Measurements from ENCODE around the gene GLIPR1.
A peak's percentile ranks its signal among the peaks of the same experiment; 100 is the strongest.

Gene GLIPR1

GRCh38 chr12:75480469-75480949 lies at the start of gene GLIPR1:
GLIPR1 (plus strand) TSS chr12:75480755; CDS start chr12:75480881, 126 bp downstream.
- Histone ChIP-seq H3K9me3 (ENCODE audit: severe bottlenecking) (no peaks in the 10 kb centered on the region), H3K27me3 (ENCODE audit: insufficient read depth, poor library complexity, severe bottlenecking) (no peaks in the 10 kb centered on the region), H3K36me3 (ENCODE audit: low read depth) (0 out of 2 replicates have a peak, but pooled peaks cover 4% of the 10 kb centered on the region), H3K4me3 (ENCODE audit: severe bottlenecking) (peak within 1 kb of the TSS; percentile 29), H3K27ac (ENCODE audit: poor library complexity, severe bottlenecking) (peak within 1 kb of the TSS; percentile 76), H3K4me1 (ENCODE audit: insufficient read depth, poor library complexity, severe bottlenecking) (peaks cover 14% of the 10 kb centered on the region)
- ATAC-seq (ENCODE audit: low read depth), result peak; percentile 97
- no peak for TF ChIP-seq CTCF (IDR thresholded peaks at IDR 0.05; ENCODE audit: poor library complexity, severe bottlenecking)
- peak; percentile 67 for DNase-seq (ENCODE audit: low spot score)

GRCh38 chr12:75432924-75433323 lies 47.6 kb upstream of the GLIPR1 start:
- H3K27me3 ChIP-seq (ENCODE audit: insufficient read depth, poor library complexity, severe bottlenecking), result no peaks in the 10 kb centered on the region
- no peak overlapping the region for H3K4me3 ChIP-seq (ENCODE audit: severe bottlenecking)
- H3K9me3 ChIP-seq (ENCODE audit: severe bottlenecking), result no peaks in the 10 kb centered on the region
- DNase-seq (ENCODE audit: low spot score) (no peak), ATAC-seq (ENCODE audit: low read depth) (no peak)
- no peaks in the 10 kb centered on the region for H3K36me3 ChIP-seq (ENCODE audit: low read depth)
- no peak overlapping the region for H3K27ac ChIP-seq (ENCODE audit: poor library complexity, severe bottlenecking)
- no peaks in the 10 kb centered on the region for H3K4me1 ChIP-seq (ENCODE audit: insufficient read depth, poor library complexity, severe bottlenecking)
- TF ChIP-seq CTCF (IDR thresholded peaks at IDR 0.05; ENCODE audit: poor library complexity, severe bottlenecking), result no peak

- DNase-seq (ENCODE audit: low spot score) (no peak), ATAC-seq (ENCODE audit: low read depth) (no peak)
- Histone ChIP-seq H3K4me1 (ENCODE audit: insufficient read depth, poor library complexity, severe bottlenecking) (no peaks in the 10 kb centered on the region), H3K27ac (ENCODE audit: poor library complexity, severe bottlenecking) (no peak overlapping the region), H3K36me3 (ENCODE audit: low read depth) (no peaks in the 10 kb centered on the region), H3K4me3 (ENCODE audit: severe bottlenecking) (no peak overlapping the region), H3K27me3 (ENCODE audit: insufficient read depth, poor library complexity, severe bottlenecking) (no peaks in the 10 kb centered on the region), H3K9me3 (ENCODE audit: severe bottlenecking) (no peaks in the 10 kb centered on the region)
- no peak for TF ChIP-seq CTCF (IDR thresholded peaks at IDR 0.05; ENCODE audit: poor library complexity, severe bottlenecking)
These were observed 43.0 kb upstream of the GLIPR1 start for GRCh38 chr12:75437564-75437963.

- DNase-seq (ENCODE audit: low spot score), result no peak
- TF ChIP-seq CTCF (IDR thresholded peaks at IDR 0.05; ENCODE audit: poor library complexity, severe bottlenecking), result no peak
These were observed 42.3 kb upstream of the GLIPR1 start for GRCh38 chr12:75438059-75438754.

GRCh38 chr12:75439048-75439447 lies 41.5 kb upstream of the GLIPR1 start:
- H3K4me1 ChIP-seq (ENCODE audit: insufficient read depth, poor library complexity, severe bottlenecking), result no peaks in the 10 kb centered on the region
- no peaks in the 10 kb centered on the region for H3K36me3 ChIP-seq (ENCODE audit: low read depth)
- no peak for TF ChIP-seq CTCF (IDR thresholded peaks at IDR 0.05; ENCODE audit: poor library complexity, severe bottlenecking)
- H3K9me3 ChIP-seq (ENCODE audit: severe bottlenecking), result no peaks in the 10 kb centered on the region
- no peak overlapping the region for H3K4me3 ChIP-seq (ENCODE audit: severe bottlenecking)
- H3K27ac ChIP-seq (ENCODE audit: poor library complexity, severe bottlenecking), result no peak overlapping the region
- no peaks in the 10 kb centered on the region for H3K27me3 ChIP-seq (ENCODE audit: insufficient read depth, poor library complexity, severe bottlenecking)
- no peak for ATAC-seq (ENCODE audit: low read depth)
- DNase-seq (ENCODE audit: low spot score), result no peak

More at GRCh38 chr12:75438059-75438754, 42.3 kb upstream of the GLIPR1 start:
- no peaks in the 10 kb centered on the region for H3K36me3 ChIP-seq (ENCODE audit: low read depth)
- no peaks in the 10 kb centered on the region for H3K4me1 ChIP-seq (ENCODE audit: insufficient read depth, poor library complexity, severe bottlenecking)
- no peak overlapping the region for H3K27ac ChIP-seq (ENCODE audit: poor library complexity, severe bottlenecking)
- no peak overlapping the region for H3K4me3 ChIP-seq (ENCODE audit: severe bottlenecking)
- H3K9me3 ChIP-seq (ENCODE audit: severe bottlenecking), result no peaks in the 10 kb centered on the region
- ATAC-seq (ENCODE audit: low read depth), result peak; percentile 38; the same call in 1 of the 3 replicates
- no peaks in the 10 kb centered on the region for H3K27me3 ChIP-seq (ENCODE audit: insufficient read depth, poor library complexity, severe bottlenecking)

All from RWPE2 (cell line).